Stimulated activated CD8-positive, alpha-beta memory T cell treated with anti-CD3 and anti-CD28 coated beads, Interleukin-2, amount 100 ng/mL, for 48 hours (primary cell): ENCODE results near the gene C10orf120.

ENCODE experiments used
- DNase-seq, 2 donors: peaks; one replicate each; pipeline ENCODE4 v3.0.0-alpha.2; 2020; ENCODE audit warnings: low read depth in 2 of 2

The C10orf120 gene

DNA sequence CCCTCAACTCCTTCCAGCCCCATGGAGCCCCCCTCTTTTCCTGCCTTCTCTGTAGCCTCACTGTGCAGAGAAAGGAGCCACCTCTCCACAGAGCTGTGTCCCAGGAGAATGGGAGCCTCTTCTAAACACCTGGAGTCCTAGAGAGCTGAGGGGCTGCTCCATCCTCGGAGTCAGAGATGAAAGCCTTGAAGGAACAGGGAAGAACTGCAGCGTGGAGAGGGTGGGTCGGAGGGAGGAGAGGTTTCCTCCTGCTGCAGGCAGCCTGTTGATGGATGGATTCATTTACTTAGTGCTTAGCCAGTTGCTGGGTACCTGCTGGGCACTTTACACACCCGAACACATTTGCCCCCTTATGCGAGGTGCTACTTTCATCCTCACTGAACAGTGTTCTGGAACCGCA, 39.0 kb downstream of the C10orf120 start:
- no peak for DNase-seq

DNA sequence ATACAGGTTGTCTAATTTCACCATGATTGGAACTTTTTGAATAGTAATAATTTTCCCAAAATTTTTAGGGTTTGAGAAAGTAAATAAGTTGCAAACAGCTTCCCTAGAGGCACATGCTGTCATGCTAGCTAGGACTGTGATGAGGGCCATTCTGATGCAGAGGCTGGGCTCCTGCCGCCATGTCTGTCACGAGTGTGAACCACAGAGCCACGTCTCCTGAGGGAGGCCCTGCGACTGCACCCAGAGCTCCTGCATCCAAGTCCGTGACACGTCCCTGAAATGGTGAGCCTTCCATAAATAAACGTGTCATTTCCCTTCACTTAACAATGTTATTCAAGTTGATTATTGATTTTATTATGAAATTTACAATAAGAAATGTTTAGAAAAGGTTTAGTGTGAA, 40.0 kb downstream of the C10orf120 start:
- no peak for DNase-seq

DNA sequence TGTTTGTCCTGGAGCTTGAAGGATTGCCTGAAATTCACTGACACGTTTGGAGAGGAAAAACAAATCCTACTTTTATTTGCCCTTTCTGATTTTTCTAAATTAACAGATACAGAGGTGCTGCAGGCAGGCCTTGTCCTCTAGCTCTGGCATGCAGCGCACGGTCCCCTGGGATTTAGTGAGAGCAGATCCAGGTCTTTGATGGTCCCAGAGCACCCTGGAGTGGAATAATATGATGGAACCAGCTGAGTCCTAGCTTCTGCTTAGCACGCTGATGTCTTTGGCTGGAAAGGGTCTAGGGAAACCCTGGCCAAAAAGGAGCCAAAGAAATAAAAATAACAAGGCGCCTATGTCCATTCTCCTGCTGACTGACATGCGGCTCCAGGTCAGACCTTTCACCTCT, 40.5 kb downstream of the C10orf120 start:
- no peak for DNase-seq

DNA sequence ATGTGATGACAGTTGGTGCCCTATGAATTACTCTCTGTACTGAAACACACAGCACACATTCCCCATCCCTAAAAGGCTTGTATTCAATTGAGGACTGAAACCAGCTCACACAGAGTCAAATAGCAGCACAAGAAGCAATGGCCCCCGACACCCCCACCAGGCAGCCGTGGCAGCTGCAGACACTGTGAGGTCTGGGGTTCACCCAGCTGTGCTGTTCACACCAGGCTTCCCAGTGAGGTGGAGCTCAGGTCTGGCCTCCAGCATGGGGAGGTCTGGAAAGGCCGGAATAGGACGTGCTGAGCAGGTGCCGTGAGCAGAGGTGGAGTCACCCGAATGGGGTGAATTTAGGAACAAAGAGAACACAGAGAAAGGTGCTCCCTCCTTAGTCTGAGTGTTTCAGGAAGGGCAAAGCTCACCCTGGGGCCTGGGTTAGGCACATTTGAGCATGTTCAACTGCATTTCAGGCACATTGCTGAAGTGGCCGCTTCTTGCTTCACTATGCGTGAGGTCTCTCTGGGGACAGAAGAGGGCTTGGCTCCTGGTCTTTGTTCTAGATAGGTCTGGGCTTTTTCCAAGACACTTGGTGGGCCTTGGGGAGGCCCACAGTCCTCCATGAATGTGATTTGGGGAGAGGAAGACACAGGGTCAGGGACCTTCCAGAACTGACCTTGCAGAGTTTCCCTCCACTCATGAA, 41.1 kb downstream of the C10orf120 start:
- no peak for DNase-seq

DNA sequence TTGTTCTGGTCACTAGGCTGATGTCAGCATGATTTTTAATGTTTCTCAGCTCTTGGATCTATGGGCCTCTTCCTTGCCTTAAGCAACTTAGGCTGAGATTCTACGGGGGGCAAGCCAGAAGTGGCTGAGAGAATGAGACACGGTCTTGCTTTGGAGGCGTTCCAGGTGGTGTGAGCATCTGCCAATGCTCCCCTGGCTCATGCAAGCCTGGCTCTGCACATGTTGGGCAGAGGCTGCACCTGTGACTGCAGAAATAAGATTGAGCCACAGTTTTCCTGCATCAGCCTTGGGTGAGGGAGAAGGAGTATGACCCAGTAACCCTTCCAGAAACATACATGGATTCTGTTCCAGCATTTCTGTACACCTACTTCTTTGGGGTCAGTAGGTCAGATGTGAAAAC, 41.9 kb downstream of the C10orf120 start:
- no peak for DNase-seq

DNA sequence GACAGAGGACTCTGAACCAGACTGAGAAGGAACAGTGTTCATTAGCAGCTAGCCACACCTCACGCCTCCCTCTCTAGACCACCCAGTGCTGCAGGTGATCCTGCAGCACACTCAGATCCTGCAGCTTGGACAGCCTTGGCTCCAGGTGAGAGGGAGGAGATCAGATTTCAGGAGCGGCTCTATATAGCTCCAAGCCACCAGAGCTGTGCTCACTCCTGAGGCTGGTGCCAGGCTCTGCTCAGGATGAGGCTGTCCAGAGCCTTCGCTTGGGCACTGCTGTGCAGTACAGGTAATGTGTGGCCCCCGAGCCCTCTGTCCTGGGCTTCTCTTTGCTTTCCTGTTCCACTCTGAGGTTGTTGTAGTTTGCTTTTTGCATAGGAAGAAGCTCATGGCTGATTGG, 42.4 kb downstream of the C10orf120 start:
- no peak for DNase-seq

DNA sequence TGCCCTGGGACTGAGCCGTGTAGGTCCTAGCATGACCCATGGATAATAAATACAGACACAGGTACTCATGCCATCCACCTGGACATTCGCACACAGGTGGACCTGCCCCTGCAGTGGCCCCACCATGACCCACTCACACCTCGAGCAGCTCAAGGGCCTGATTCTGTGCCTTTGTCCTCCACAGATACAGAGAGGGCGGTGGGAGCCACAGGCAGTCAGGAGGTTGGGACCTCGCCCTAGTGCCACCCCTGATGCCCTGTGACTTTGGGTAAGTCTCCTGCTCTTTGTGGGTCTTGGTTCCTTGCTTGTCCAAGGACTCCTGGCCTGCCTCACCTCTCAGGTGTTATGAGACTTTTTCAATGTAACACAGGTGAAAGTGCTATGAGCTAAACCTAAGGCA, 42.9 kb downstream of the C10orf120 start:
- no peak for DNase-seq

DNA sequence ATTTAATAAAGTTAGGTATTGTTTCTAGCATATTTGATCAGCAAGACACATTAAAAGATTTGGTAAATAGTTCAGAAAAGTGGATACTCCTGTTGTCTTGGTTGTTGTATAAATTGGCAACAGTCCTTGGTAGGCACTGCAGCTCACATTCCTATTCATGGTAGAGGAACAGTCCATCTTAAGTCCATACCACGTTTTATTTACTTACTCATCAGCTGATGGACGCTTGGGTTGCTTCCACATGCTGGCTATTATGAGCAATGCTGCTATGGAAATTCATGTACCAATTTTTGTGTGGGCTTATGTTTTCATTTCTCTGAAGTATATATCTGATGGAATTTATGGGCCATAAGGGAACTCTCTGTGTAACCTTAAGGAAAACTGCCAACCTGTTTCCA, 43.3 kb downstream of the C10orf120 start:
- no peak for DNase-seq

DNA sequence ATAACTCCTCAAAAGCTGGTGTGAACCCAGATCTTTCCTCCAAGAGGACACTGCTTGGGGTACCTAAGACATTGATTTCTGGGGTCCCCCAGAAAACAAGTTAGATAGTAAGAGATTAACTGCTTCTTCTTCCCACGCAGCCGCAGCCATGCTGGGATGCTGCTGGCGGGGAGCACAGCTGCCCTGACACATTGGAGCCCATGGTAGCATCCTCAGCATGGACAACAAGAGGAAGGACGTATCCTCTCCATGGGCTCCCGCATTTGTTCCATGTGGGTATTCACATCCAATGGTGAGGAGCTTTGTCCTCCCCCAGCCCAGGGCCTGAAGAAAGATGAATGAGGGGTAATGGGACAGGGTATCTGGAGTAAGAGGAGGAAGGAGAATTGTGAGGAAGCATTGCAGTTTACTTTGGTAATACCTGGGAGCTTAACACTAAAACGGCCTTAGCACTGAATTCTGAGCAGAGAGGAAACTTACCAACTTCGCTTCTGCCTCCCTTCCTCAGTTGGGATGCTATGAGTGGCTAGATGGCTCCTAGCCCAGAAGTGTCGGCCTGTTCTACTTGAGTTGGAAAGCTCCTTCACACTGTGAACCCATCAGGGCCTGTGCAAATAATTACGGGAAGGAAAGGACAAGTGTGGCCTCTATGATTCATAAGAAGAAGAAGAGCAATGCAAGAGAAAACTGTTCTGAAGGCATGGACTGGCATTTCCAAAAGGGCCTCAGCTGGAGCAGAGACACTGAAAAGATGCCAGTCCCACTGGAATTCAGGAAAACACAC, 43.9 kb downstream of the C10orf120 start:
- no peak for DNase-seq

DNA sequence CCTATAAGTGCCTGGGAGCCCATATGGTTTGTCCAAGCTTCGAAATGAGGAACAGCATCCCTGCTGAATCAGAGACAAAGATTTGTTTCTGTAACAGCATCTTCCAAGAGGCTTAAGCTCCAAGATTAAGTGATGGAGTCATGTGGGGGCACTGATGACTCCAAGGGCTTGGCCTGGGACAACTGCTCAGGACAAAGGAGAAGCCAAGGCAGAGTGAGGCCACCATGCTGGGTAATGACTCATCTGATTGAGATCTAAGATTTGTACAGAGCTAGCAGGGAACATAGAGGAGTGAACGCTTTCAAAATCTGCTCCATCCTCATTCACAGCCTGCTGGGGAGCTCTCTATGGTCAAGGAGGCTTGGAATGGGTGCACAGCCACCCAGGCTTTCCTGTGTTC, 49.3 kb downstream of the C10orf120 start:
- no peak for DNase-seq

DNA sequence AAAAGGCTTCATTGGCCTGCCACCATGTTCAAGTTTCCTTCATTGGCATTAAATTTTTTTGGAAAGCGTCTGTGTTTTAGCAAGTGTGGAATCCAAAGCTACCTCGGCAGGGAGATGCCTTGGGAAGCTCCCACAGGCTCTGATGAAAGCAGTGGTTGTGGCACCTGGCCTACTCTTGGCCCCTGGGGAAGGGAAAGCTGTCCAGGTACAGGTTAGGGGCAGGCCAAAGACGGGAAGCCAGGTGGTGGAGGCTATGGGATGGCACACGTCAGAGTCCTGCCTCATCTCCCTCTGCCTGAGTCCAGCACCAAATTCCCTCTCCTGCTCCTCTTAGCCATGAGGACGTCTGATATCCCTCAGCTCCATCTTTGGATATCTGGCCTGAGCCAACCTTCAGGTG, 49.7 kb downstream of the C10orf120 start:
- DNase-seq: no peak

DNA sequence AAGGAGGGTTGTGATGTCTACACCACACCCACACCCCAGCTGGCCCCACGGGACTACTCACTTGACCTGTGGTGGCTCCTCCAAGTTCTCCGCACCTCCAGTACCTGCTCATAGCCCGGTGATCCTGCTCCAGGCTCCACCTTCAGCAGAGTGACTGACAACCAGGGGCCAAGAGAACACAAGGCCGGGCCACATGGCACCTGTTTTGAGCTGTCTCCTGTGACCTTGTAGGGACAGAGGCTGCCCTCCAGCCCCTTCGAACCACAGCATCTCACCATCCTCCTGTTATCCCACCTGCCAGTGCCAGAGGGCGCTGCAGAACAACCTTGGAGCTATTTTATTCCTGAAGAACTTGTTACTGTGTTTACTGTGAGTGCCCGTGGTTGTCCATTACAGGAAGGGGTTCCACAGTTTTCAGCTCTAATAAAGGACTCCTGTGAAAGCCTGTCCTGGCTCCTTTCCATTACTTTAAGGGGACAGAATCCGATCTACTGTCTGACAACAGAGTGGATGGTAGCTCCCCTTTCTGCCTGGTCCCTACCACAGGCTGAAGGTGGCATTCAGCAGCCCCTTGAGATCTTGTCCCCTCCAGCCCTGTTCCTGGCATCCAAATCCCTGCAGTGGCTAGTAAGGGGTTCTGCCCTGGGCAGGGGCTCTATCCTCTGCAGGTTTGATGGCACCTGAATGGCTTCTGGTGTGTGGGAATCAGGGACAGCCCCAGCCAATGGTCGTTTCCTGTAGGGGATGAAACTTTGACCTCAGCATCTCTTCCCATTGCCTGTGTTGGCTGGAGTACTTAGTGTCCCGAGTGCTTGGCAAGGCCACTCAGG, 50.8 kb downstream of the C10orf120 start:
- peak in 1 of 2 donors; percentile 14 for DNase-seq
